ENCODE measurements around the gene KREMEN1.

The KREMEN1 gene

GRCh38 chr22:29049655-29050263 is 23.1 kb upstream of the KREMEN1 start:
- no peak for DNase-seq

- no peak for DNase-seq
These were observed 22.4 kb upstream of the KREMEN1 start for GRCh38 chr22:29050457-29050856.

- DNase-seq = no peak
These were observed 19.7 kb upstream of the KREMEN1 start for GRCh38 chr22:29053048-29053702.

- DNase-seq = no peak
These were observed 18.5 kb upstream of the KREMEN1 start for GRCh38 chr22:29054251-29054767.

GRCh38 chr22:29055192-29055830 is 17.5 kb upstream of the KREMEN1 start:
- no peak for DNase-seq

GRCh38 chr22:29056472-29056871 is 16.4 kb upstream of the KREMEN1 start:
- DNase-seq = no peak

GRCh38 chr22:29060251-29060869 is 12.5 kb upstream of the KREMEN1 start:
- no peak for DNase-seq

GRCh38 chr22:29060931-29061330 is 11.9 kb upstream of the KREMEN1 start:
- DNase-seq = no peak

- DNase-seq = no peak
These were observed 11.1 kb upstream of the KREMEN1 start, which contains the start of gene C22orf31 for GRCh38 chr22:29061773-29062172. Gene C22orf31 (minus strand): TSS chr22:29061831. CDS start chr22:29061792, 39 bp downstream.

GRCh38 chr22:29062286-29062821 is 10.5 kb upstream of the KREMEN1 start:
- DNase-seq = no peak

GRCh38 chr22:29065468-29066190 is 7.2 kb upstream of the KREMEN1 start:
- no peak for DNase-seq

GRCh38 chr22:29069463-29069862 is 3.4 kb upstream of the KREMEN1 start:
- DNase-seq = no peak

- DNase-seq = no peak
These were observed 2.3 kb upstream of the KREMEN1 start for GRCh38 chr22:29070490-29070889.

GRCh38 chr22:29071261-29072045 is 1.4 kb upstream of the KREMEN1 start:
- DNase-seq = no peak

- DNase-seq = peak; percentile 72
These were observed 449 bp upstream of the KREMEN1 start for GRCh38 chr22:29072193-29072978.

- DNase-seq = no peak
These were observed 912 bp downstream of the KREMEN1 start for GRCh38 chr22:29073618-29074275.

GRCh38 chr22:29074276-29074772 is 1.5 kb downstream of the KREMEN1 start:
- no peak for DNase-seq

GRCh38 chr22:29078036-29078868 is 5.4 kb downstream of the KREMEN1 start:
- no peak for DNase-seq

- no peak for DNase-seq
These were observed 6.0 kb downstream of the KREMEN1 start for GRCh38 chr22:29078869-29079207.
